Endothelial cell of umbilical vein (primary cell): Measurements from ENCODE around the gene GALNT9.

Source experiments
- CTCF ChIP-seq, 2 donors: IDR thresholded peaks; 1 replicate in 1 of 2; 2 replicates in 1 of 2; pipeline ENCODE4 v1.5.1; 2011; ENCODE audit warnings: low read length in 2 of 2, mild to moderate bottlenecking in 2 of 2, moderate library complexity in 2 of 2, control low read depth in 1 of 2, inconsistent platforms in 1 of 2, low read depth in 1 of 2; ENCODE audit not compliant: insufficient read depth in 1 of 2; ENCODE audit errors: extremely low read depth in 1 of 2
- EZH2 ChIP-seq: IDR thresholded peaks from 2 replicates; pipeline ENCODE4 v1.6.1; 2012; ENCODE audit warnings: borderline replicate concordance, low read depth, mild to moderate bottlenecking, moderate library complexity, low read length, inconsistent platforms; ENCODE audit not compliant: severe bottlenecking
- FOS ChIP-seq: IDR thresholded peaks from 2 replicates; pipeline ENCODE4 v1.6.1; 2011; ENCODE audit warnings: mild to moderate bottlenecking, low read length, moderate library complexity, borderline replicate concordance; ENCODE audit not compliant: insufficient read depth
- GATA2 ChIP-seq: IDR thresholded peaks from 2 replicates; pipeline ENCODE4 v1.7.0; 2011; ENCODE audit warnings: low read depth, mild to moderate bottlenecking, moderate library complexity, mixed read lengths, low read length; ENCODE audit not compliant: insufficient read length, insufficient read depth
- JUN ChIP-seq: IDR thresholded peaks from 2 replicates; pipeline ENCODE4 v1.6.1; 2011; ENCODE audit warnings: borderline replicate concordance, low read depth; ENCODE audit not compliant: insufficient read length, insufficient read depth
- MAX ChIP-seq: IDR thresholded peaks from 2 replicates; pipeline ENCODE4 v1.6.1; 2011; ENCODE audit not compliant: insufficient read depth, insufficient read length
- MYC ChIP-seq: IDR thresholded peaks from one replicate; pipeline ENCODE4 v1.6.1; 2011; ENCODE audit warnings: mild to moderate bottlenecking, low read depth, low read length
- POLR2A ChIP-seq: IDR thresholded peaks from 2 replicates; pipeline ENCODE4 v1.6.1; 2012; ENCODE audit warnings: low read depth, mild to moderate bottlenecking, control low read depth, low read length
- POLR2AphosphoS5 ChIP-seq: IDR thresholded peaks from 2 replicates; pipeline ENCODE4 v1.6.1; 2012; ENCODE audit warnings: low read depth, mild to moderate bottlenecking, control low read depth, low read length, moderate library complexity; ENCODE audit not compliant: insufficient read depth

DNA sequence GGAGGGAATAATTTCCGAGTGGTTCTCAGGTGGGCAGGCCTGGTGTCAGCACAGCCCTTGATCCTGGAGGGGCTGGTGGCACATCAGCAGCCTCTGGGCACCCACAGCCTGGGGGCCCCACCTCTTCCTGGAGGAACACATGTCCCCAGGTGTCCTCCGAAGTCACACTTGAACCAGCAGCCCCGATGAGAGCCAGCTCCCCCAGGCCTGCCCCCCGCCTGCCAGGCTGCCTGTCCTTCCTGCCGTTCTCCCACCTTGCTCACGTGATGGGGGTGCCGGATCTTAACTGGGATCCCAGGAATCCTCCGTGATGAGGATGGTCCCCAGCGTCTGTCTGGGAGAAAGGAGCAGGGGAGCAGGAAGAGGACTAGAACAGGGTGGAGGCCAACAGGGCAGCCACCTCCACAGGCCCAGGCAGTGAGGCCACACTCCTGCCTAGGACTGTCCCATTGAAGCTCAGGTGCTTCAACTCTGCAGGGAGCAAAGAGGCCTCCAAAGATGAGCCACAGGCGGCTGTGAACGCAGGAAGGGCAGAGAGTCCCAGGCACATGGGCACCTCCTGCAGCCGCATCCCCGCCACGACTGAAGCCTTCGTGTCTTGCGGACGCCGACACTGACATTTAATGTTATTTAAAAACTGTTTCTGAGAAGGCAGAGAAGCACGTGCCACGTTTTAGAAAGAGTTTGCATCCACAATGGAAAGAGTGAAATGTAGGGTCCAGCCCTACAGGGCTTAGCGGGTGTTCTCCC, 77.5 kb downstream of the GALNT9 start:
- TF ChIP-seq EZH2, result no peak
- no peak for TF ChIP-seq CTCF (IDR thresholded peaks at IDR 0.05; ENCODE audit: extremely low read depth in 1 of 2, insufficient read depth in 1 of 2, low read depth in 1 of 2, low read length in 2 of 2)
- TF ChIP-seq GATA2, result no peak
- TF ChIP-seq POLR2AphosphoS5, result no peak
- TF ChIP-seq MAX, result no peak
- no peak for TF ChIP-seq MYC
- TF ChIP-seq POLR2A, result no peak
- TF ChIP-seq JUN, result no peak
- TF ChIP-seq FOS, result no peak
